ENCODE measurements around the gene SLC7A11.

DNA sequence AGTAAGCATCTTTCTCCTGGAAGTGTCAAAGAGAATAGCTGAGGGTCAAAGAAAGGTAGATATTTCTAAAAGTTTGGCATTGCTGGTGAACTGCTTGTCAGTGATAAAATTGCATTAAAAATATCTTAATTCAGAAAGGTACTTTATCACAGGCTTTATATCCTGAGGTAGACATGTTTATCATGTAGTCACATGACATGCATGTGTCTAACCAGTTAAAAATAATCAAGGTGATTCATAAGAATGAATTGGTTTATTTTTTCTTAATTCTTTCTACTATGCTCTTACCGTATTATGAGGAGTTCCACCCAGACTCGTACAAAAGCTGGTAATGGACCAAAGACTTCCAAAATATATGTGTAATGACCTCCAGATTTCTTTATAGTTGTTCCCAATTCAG is 6.1 kb downstream of the SLC7A11 start:
- TF ChIP-seq, protein P1, sequence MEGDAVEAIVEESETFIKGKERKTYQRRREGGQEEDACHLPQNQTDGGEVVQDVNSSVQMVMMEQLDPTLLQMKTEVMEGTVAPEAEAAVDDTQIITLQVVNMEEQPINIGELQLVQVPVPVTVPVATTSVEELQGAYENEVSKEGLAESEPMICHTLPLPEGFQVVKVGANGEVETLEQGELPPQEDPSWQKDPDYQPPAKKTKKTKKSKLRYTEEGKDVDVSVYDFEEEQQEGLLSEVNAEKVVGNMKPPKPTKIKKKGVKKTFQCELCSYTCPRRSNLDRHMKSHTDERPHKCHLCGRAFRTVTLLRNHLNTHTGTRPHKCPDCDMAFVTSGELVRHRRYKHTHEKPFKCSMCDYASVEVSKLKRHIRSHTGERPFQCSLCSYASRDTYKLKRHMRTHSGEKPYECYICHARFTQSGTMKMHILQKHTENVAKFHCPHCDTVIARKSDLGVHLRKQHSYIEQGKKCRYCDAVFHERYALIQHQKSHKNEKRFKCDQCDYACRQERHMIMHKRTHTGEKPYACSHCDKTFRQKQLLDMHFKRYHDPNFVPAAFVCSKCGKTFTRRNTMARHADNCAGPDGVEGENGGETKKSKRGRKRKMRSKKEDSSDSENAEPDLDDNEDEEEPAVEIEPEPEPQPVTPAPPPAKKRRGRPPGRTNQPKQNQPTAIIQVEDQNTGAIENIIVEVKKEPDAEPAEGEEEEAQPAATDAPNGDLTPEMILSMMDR (IDR thresholded peaks at IDR 0.05), result no peak
- no peak for TF ChIP-seq EZH2 (IDR thresholded peaks at IDR 0.05)
